H9 (cell line): ENCODE data around the gene DOCK11. TPM values are rescaled to one million over a fixed set of nuclear protein-coding genes. Genes with fewer than 3 reads are reported as not detected.
"Not testable (repeated sequence)": the region's sequence is repeated elsewhere in the genome, so short reads cannot be mapped to it uniquely, and the experiment has no call there.

ENCODE experiments used
- DNase-seq: peaks from one replicate; pipeline ENCODE4 v3.0.0-alpha.2; 2017
- H2AFZ ChIP-seq: one replicate; pipeline ENCODE4 v1.6.1; 2013; ENCODE audit warnings: mild to moderate bottlenecking, low read length, control low read depth, moderate library complexity
- H2AK5ac ChIP-seq: 2 replicates; pipeline ENCODE4 v1.6.1; 2013; ENCODE audit warnings: low read length, control low read depth, mixed read lengths; ENCODE audit not compliant: insufficient read length
- H2BK120ac ChIP-seq: one replicate; pipeline ENCODE4 v1.6.1; 2013; ENCODE audit warnings: low read depth, mild to moderate bottlenecking, low read length, control low read depth, inconsistent platforms; ENCODE audit not compliant: poor library complexity, severe bottlenecking
- H2BK12ac ChIP-seq: 2 replicates; pipeline ENCODE4 v1.6.1; 2013; ENCODE audit warnings: low read length, control low read depth, mixed read lengths, low read depth; ENCODE audit not compliant: insufficient read length
- H2BK15ac ChIP-seq: 2 replicates; pipeline ENCODE4 v1.6.1; 2013; ENCODE audit warnings: low read depth, low read length, control low read depth
- H2BK20ac ChIP-seq: one replicate; pipeline ENCODE4 v1.6.1; 2013; ENCODE audit warnings: low read depth, mild to moderate bottlenecking, low read length, control low read depth, inconsistent platforms; ENCODE audit not compliant: poor library complexity, severe bottlenecking
- H2BK5ac ChIP-seq: 2 replicates; pipeline ENCODE4 v1.6.1; 2013; ENCODE audit warnings: low read length, control low read depth, mixed read lengths; ENCODE audit not compliant: insufficient read length
- H3K14ac ChIP-seq: 2 replicates; pipeline ENCODE4 v1.6.1; 2013; ENCODE audit warnings: low read length, control low read depth; ENCODE audit not compliant: insufficient read depth
- H3K18ac ChIP-seq: 2 replicates; pipeline ENCODE4 v1.6.1; 2013; ENCODE audit warnings: low read depth, mild to moderate bottlenecking, mixed read lengths, low read length, control low read depth; ENCODE audit not compliant: insufficient read length
- H3K23ac ChIP-seq: 2 replicates; pipeline ENCODE4 v1.6.1; 2013; ENCODE audit warnings: low read length, control low read depth, mixed read lengths, low read depth; ENCODE audit not compliant: insufficient read length
- H3K23me2 ChIP-seq: 2 replicates; pipeline ENCODE4 v1.6.1; 2013; ENCODE audit warnings: low read depth, mild to moderate bottlenecking, mixed read lengths, low read length, control low read depth; ENCODE audit not compliant: insufficient read length, poor library complexity, severe bottlenecking
- H3K27ac ChIP-seq: 2 replicates; pipeline ENCODE4 v1.5.1; 2013; ENCODE audit warnings: low read length, control low read depth, mixed read lengths, low read depth; ENCODE audit not compliant: insufficient read length
- H3K27me3 ChIP-seq: 2 replicates; pipeline ENCODE4 v1.6.1; 2013; ENCODE audit warnings: low read length, control low read depth, inconsistent platforms; ENCODE audit not compliant: insufficient read depth
- H3K4ac ChIP-seq: 2 replicates; pipeline ENCODE4 v1.6.1; 2013; ENCODE audit warnings: low read depth, mild to moderate bottlenecking, control low read depth, inconsistent platforms, low read length, moderate library complexity
- H3K4me1 ChIP-seq: 2 replicates; pipeline ENCODE4 v1.6.1; 2013; ENCODE audit warnings: low read length, control low read depth, inconsistent platforms; ENCODE audit not compliant: insufficient read depth
- H3K4me2 ChIP-seq: 2 replicates; pipeline ENCODE4 v1.6.1; 2013; ENCODE audit warnings: low read length, control low read depth, mixed read lengths; ENCODE audit not compliant: insufficient read length, insufficient read depth
- H3K56ac ChIP-seq: 2 replicates; pipeline ENCODE4 v1.6.1; 2013; ENCODE audit warnings: low read depth, mild to moderate bottlenecking, mixed read lengths, low read length, control low read depth; ENCODE audit not compliant: insufficient read length
- H3K79me1 ChIP-seq: 2 replicates; pipeline ENCODE4 v1.6.1; 2013; ENCODE audit warnings: low read depth, mild to moderate bottlenecking, moderate library complexity, low read length, control low read depth, inconsistent platforms; ENCODE audit not compliant: insufficient read depth, poor library complexity, severe bottlenecking
- H3K79me2 ChIP-seq: 2 replicates; pipeline ENCODE4 v1.6.1; 2013; ENCODE audit warnings: low read length, control low read depth, inconsistent platforms; ENCODE audit not compliant: insufficient read depth
- H3K9ac ChIP-seq: 2 replicates; pipeline ENCODE4 v1.6.1; 2013; ENCODE audit warnings: low read length, control low read depth, mixed read lengths; ENCODE audit not compliant: insufficient read length; ENCODE audit errors: extremely low read depth
- H3K9me3 ChIP-seq: one replicate; pipeline ENCODE4 v1.6.1; 2013; ENCODE audit warnings: low read depth, low read length, inconsistent platforms; ENCODE audit not compliant: control insufficient read depth
- H3T11ph ChIP-seq: one replicate; pipeline ENCODE4 v1.6.1; 2013; ENCODE audit warnings: mild to moderate bottlenecking, low read length, control low read depth, inconsistent platforms
- H4K20me1 ChIP-seq: one replicate; pipeline ENCODE4 v1.6.1; 2013; ENCODE audit not compliant: control insufficient read depth, insufficient read length, insufficient read depth
- H4K5ac ChIP-seq: 2 replicates; pipeline ENCODE4 v1.6.1; 2013; ENCODE audit warnings: low read depth, mild to moderate bottlenecking, mixed read lengths, low read length, control low read depth; ENCODE audit not compliant: insufficient read length
- H4K8ac ChIP-seq: replicated peaks from 2 replicates; pipeline ENCODE4 v1.6.1; 2013; ENCODE audit warnings: low read length, control low read depth, mixed read lengths, low read depth; ENCODE audit not compliant: insufficient read length
- H4K91ac ChIP-seq: 2 replicates; pipeline ENCODE4 v1.6.1; 2013; ENCODE audit warnings: low read depth, mild to moderate bottlenecking, moderate library complexity, mixed read lengths, low read length, control low read depth; ENCODE audit not compliant: insufficient read length
- H3K27ac Mint-ChIP-seq, 3 experiments: 2 replicates in 2 of 3; 3 replicates in 1 of 3; pipeline ENCODE4 v1.8.0; 2020 to 2021; ENCODE audit warnings: mixed read lengths in 3 of 3, mild to moderate bottlenecking in 1 of 3, moderate library complexity in 1 of 3
- H3K27me3 Mint-ChIP-seq: 2 replicates; pipeline ENCODE4 v1.8.0; 2021; ENCODE audit warnings: low read depth, mild to moderate bottlenecking, moderate library complexity, mixed read lengths
- H3K36me3 Mint-ChIP-seq, 3 experiments: 2 replicates in 2 of 3; 3 replicates in 1 of 3; pipeline ENCODE4 v1.8.0; 2020 to 2021; ENCODE audit warnings: low read depth in 3 of 3, mixed read lengths in 3 of 3; ENCODE audit not compliant: insufficient read depth in 1 of 3
- H3K4me1 Mint-ChIP-seq, 2 experiments: 2 replicates each; pipeline ENCODE4 v1.8.0; 2020; ENCODE audit warnings: mixed read lengths in 2 of 2
- H3K4me3 Mint-ChIP-seq, 2 experiments: 2 replicates in 1 of 2; 3 replicates in 1 of 2; pipeline ENCODE4 v1.8.0; 2020 to 2021; ENCODE audit warnings: mild to moderate bottlenecking in 2 of 2, mixed read lengths in 2 of 2, moderate library complexity in 1 of 2
- H3K9me3 Mint-ChIP-seq, 2 experiments: 2 replicates in 1 of 2; 3 replicates in 1 of 2; pipeline ENCODE4 v1.8.0; 2020; ENCODE audit warnings: mild to moderate bottlenecking in 2 of 2, mixed read lengths in 2 of 2, moderate library complexity in 1 of 2
- WGBS: extraction: QIAGEN DNeasy Blood & Tissue Kit; methylation state at CpG from one replicate; pipeline ENCODE4 v1.1.7; 2013; ENCODE audit warnings: missing lambda C conversion rate, low lambda C conversion rate, mixed read lengths; ENCODE audit not compliant: insufficient read length; ENCODE audit errors: extremely low coverage; 5-methylcytosine and 5-hydroxymethylcytosine counted together
- total RNA-seq: library from RNA; stranded (reverse); gene quantifications from 2 replicates; pipeline ENCODE4 v1.2.1, GENCODE V29; 2021
- TF ChIP-seq, protein P1 (sequence below): fragments of 200-600 bp; sonication (generic); conservative IDR thresholded peaks from 3 replicates; pipeline ENCODE4 v1.8.0; 2021; ENCODE audit warnings: antibody characterized with exemption, mild to moderate bottlenecking

The DOCK11 gene
- total RNA-seq, 1 experiment from 2014 or later = 6.2 TPM

GRCh38 chrX:118484216-118484903 lies 11.3 kb upstream of the DOCK11 start:
- Histone ChIP-seq H3K56ac (no peak overlapping the region), H3K23ac (no peak overlapping the region)
- DNase-seq = no peak

GRCh38 chrX:118486693-118487092 lies 8.9 kb upstream of the DOCK11 start:
- H3K4me3 Mint-ChIP-seq, H3T11ph ChIP-seq, H3K36me3 Mint-ChIP-seq, H3K4me1 ChIP-seq, H2AFZ ChIP-seq, H3K56ac ChIP-seq, H3K79me1 ChIP-seq, H3K23ac ChIP-seq, H3K9me3 ChIP-seq, H3K4me1 Mint-ChIP-seq, H2AK5ac ChIP-seq, H4K8ac ChIP-seq, H4K91ac ChIP-seq, H3K14ac ChIP-seq, H3K23me2 ChIP-seq, H3K18ac ChIP-seq, H3K4ac ChIP-seq, H3K27ac ChIP-seq, DNase-seq, H2BK15ac ChIP-seq, H2BK5ac ChIP-seq, H3K27me3 ChIP-seq, H3K9ac ChIP-seq, H2BK20ac ChIP-seq, H2BK12ac ChIP-seq, H3K79me2 ChIP-seq, H3K27me3 Mint-ChIP-seq, H4K5ac ChIP-seq, H3K27ac Mint-ChIP-seq, H2BK120ac ChIP-seq, H4K20me1 ChIP-seq, H3K4me2 ChIP-seq: not testable (repeated sequence)
- no CpG with 5 or more reads among the region's 1 CpG for WGBS
- peaks cover 0 to 52% of the 10 kb centered on the region in 2 experiments; a peak in 2 of 5 replicates for H3K9me3 Mint-ChIP-seq

More at GRCh38 chrX:118484216-118484903, 11.3 kb upstream of the DOCK11 start:
- TF ChIP-seq, protein P1, sequence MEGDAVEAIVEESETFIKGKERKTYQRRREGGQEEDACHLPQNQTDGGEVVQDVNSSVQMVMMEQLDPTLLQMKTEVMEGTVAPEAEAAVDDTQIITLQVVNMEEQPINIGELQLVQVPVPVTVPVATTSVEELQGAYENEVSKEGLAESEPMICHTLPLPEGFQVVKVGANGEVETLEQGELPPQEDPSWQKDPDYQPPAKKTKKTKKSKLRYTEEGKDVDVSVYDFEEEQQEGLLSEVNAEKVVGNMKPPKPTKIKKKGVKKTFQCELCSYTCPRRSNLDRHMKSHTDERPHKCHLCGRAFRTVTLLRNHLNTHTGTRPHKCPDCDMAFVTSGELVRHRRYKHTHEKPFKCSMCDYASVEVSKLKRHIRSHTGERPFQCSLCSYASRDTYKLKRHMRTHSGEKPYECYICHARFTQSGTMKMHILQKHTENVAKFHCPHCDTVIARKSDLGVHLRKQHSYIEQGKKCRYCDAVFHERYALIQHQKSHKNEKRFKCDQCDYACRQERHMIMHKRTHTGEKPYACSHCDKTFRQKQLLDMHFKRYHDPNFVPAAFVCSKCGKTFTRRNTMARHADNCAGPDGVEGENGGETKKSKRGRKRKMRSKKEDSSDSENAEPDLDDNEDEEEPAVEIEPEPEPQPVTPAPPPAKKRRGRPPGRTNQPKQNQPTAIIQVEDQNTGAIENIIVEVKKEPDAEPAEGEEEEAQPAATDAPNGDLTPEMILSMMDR = no peak
- Mint-ChIP-seq H3K4me3 (no peak overlapping the region), H3K9me3 (peaks cover 0 to 52% of the 10 kb centered on the region in 2 experiments; a peak in 3 of 5 replicates), H3K27ac (no peak overlapping the region), H3K27me3 (no peaks in the 10 kb centered on the region), H3K36me3 (no peaks in the 10 kb centered on the region), H3K4me1 (no peaks in the 10 kb centered on the region)
- H3K4me1 ChIP-seq = no peaks in the 10 kb centered on the region
- no peak overlapping the region for H2BK20ac ChIP-seq
- no peak overlapping the region for H3T11ph ChIP-seq
- no peak overlapping the region for H2AFZ ChIP-seq
- no peak overlapping the region for H3K4ac ChIP-seq
- H4K20me1 ChIP-seq = no peaks in the 10 kb centered on the region
- no peak overlapping the region for H3K27ac ChIP-seq
- no peaks in the 10 kb centered on the region for H3K79me2 ChIP-seq
- H3K18ac ChIP-seq = no peak overlapping the region
- no peak overlapping the region for H2BK12ac ChIP-seq
- H2BK120ac ChIP-seq = no peak overlapping the region
- H2AK5ac ChIP-seq = no peak overlapping the region
- H3K14ac ChIP-seq = no peak overlapping the region
- no CpG with 5 or more reads among the region's 9 CpGs for whole genome bisulfite sequencing
- H2BK5ac ChIP-seq = no peak overlapping the region
- H3K9ac ChIP-seq = no peak overlapping the region
- no peaks in the 10 kb centered on the region for H3K79me1 ChIP-seq
- H4K91ac ChIP-seq = no peak overlapping the region
- no peak overlapping the region for H3K4me2 ChIP-seq
- H3K27me3 ChIP-seq = no peaks in the 10 kb centered on the region
- H2BK15ac ChIP-seq = no peak overlapping the region
- H3K23me2 ChIP-seq = no peaks in the 10 kb centered on the region
- no peaks in the 10 kb centered on the region for H3K9me3 ChIP-seq
- H4K8ac ChIP-seq = no peak overlapping the region
- no peak overlapping the region for H4K5ac ChIP-seq
